ENCODE results near the gene UBE2E1.
A peak's percentile ranks its signal among the peaks of the same experiment; 100 is the strongest.

Gene UBE2E1

GRCh38 chr3:23805633-23806533 lies at the start of gene UBE2E1:
Gene UBE2E1, plus strand, starts transcription at chr3:23805955. Its CDS starts 1,315 bp downstream, at chr3:23807270.
- DNase-seq: peak; percentile 78

DNA sequence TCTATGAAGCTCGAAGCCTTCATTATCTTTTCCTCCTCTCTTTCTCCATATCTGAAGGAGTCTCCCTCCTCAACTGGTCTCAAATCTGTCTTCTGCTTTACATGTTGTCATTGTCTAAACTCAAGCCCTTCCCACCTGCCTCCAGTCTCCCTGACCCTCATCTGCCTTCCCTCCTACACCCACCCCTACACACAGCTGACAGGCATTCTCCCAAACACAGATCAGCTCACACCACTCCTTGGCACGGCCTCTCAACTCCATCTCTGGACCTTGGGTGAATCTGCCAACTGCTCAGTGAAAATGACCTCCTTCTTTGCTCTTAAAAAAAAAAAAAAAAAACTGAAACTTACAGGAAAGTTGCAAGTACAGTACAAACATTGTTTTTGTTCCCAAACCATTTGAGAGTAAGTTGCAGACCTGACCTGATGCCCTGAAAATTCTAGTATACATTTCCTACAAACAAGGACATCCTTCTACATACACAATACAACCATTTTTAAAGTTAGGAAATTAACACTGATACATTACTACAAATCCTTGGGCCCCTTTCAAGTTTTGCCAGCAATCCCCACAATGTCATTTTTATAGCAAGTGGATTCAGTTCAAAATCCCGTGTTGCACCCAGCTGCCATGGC lies 49.4 kb upstream of the UBE2E1 start:
- DNase-seq: no peak

- no peak for DNase-seq
Measured at GRCh38 chr3:23758253-23758838, 47.4 kb upstream of the UBE2E1 start.

- no peak for DNase-seq
Measured at GRCh38 chr3:23760325-23760724, 45.4 kb upstream of the UBE2E1 start.

- no peak for DNase-seq
Measured at GRCh38 chr3:23760871-23761373, 44.8 kb upstream of the UBE2E1 start.

DNA sequence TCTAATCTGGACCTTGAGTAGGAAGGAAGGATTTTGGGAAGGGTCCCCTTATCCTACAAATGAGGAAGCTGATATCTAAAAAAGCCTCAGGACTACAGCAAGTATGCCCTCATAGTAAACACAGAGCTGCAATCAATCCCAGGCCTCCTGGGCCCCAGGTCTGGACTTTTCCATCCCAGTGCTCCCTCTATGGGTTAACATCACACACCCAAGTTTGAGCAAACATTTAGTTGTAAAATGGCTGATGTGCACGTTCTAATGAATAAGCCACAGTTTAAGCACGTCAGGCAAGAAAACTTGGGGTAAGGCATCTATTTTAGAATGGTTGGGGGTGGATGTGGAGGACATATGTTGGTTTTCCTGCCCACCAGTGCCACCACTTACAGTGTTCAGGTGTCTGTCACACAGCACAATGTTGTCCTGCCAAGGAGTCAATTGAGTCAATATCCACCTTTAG lies 44.3 kb upstream of the UBE2E1 start:
- DNase-seq: peak; percentile 56

DNA sequence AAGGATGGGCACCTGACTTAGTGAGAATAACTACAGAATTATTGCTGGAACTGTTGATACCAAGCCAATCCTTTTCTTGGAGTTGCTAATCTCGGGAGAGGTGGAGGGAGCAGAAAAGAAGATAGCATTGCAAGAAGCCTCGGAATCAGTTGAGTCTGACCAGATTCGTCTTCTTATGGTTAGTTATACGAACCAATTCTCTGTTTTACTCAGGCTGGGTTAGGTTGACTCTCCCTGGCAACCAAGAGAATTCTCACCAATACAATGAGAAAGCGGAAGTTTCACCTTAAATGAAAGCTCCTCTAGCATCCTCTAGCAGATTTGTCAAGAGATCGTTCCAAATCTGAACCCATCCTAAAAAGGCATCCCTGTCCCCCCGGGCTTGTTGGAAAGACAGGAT lies 43.5 kb upstream of the UBE2E1 start:
- DNase-seq: no peak

DNA sequence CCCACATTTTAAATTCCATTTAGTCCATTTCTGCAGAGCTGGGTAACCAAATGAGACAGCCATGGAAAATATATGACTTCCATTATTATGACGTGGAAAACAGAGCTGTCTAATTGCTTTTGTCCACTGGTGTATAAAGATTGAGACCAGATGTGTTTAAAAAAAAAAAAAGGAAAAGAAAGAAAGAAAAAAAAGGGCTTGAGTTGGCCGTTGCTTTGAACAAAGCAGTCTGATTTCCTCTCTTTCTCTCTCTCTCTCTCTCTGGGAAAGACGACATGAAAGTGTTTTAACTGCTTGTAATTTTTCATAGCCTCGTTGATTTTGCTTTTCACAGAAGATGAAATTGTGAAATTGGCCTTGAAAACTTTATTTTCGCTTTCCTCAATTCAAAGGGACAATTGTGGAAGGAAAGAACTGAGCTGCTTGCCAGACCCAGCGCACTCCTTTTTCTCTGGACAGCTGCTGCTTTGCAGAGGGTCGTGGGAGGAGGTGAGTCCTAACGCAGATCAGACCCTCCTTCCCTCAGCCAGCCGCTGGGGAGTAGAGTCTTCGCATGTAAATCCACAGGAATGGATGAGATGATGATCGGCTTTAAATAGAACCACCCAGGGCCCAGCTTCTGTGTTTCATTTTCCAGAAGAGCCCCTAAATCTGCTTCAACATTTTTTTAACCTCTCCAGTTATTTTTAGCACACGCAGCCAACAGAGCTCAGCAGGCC lies 42.8 kb upstream of the UBE2E1 start:
- DNase-seq: peak; percentile 78

- no peak for DNase-seq
Measured at GRCh38 chr3:23764407-23764806, 41.3 kb upstream of the UBE2E1 start.

DNA sequence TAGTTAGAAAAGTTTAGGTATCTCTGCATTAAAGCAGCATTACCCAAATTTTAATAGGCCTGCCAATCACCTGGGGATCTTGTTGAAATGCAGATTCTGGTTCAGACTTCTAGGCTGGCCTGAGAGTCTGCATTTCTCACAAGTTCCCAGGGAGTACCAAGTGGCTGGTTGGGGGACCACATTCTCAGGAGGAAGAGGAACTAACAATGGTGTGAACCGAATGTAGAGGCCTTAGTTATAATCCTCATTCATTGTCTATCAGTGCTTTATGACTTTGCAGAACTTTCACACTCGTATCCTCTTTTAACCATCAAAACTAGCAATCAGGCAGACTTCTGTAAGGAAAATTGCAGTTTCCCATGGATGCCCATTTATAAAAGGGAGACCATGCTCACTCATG lies 38.2 kb upstream of the UBE2E1 start:
- no peak for DNase-seq

DNA sequence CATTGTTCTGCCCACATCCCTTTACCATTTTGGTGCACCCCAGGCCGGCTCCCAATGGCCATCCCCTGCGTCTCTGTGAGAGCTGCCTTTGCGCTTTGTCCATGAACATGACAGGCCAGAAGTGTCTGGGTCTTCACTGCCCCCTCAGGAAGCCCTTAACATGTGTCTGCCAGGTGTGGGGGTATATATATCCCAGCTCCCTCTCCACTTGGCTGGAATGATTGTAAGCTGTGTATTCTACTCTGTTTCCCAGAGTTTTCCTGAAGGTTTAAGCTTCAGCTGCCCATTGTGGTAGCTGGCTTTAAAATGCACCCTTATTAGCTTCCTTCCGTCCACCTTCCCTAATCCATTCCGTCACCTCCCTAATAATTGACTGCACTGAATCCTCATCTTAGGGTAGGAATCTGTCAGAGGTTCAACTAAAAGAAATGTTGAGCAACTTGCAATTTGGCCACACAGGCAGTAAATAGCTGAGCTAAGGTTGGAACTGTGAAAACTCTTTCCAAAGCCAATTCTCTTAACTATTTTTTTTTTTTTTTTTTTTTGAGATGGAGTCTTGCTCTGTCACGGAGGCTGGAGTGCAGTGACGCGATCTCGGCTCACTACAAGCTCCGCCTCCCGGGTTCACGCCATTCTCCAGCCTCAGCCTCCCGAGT lies 30.4 kb upstream of the UBE2E1 start:
- DNase-seq: no peak

DNA sequence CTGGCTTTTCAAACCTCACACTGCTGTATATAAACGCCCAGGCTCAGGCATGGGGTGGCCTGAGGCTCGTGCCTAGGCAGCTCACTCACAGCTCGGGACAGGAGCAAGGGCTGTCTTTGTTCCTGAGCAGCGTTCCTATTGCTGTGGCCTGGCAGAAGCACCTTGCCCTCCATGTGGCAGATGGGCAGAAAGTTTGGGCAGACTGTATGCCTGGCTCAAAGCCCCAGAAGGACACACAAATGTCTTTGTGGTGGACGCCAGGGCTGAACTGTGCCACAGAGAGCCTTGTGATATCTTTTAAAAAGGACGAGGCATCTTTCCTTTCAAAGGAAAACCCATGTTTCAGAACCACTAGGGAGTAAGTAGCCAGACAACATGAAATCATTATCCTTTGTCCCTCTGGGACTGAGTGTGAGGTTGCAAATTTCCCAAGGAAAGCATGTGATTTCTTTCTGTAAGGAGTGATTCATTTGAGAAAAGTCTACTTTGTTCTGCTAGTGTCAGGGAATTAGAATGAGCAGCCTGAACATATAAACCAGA lies 29.3 kb upstream of the UBE2E1 start:
- peak; percentile 85 for DNase-seq

DNA sequence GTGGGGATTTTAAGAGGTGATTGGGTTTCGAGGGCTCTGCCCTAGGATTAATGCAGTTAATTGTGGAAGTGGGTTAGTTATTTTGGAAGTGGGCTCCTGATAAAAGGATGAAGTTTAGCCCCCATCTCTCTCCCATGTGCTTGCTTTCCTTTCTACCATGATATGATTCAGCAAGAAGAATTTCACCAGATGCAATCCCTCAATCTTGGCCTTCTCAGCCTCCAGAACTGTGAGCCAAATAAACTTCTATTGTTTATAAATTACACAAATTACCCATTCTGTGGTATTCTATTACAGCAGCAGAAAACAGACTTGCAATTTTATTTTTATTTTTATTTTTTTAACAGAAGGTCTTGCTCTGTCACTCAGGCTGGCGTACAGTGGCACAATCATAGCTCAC lies 27.3 kb upstream of the UBE2E1 start:
- peak; percentile 29 for DNase-seq

DNA sequence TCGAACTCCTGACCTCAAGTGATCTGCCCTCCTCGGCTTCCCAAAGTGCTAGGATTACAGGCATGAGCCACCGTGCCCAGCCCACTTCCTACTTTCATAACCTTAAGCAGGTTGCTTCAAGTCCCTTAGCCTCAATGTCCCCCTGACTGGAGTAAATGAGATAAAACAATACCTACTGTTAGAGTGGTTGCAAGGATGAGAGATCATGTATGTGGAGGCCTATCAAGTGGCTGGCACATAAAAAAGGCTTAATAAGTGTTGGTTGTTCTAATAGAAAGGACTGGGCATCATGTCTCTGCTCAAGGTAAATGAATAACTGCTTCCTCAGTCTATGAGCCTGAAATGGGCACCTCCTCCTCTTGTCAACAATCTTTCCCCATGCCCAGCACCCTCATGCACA lies 25.9 kb upstream of the UBE2E1 start:
- DNase-seq: no peak

DNA sequence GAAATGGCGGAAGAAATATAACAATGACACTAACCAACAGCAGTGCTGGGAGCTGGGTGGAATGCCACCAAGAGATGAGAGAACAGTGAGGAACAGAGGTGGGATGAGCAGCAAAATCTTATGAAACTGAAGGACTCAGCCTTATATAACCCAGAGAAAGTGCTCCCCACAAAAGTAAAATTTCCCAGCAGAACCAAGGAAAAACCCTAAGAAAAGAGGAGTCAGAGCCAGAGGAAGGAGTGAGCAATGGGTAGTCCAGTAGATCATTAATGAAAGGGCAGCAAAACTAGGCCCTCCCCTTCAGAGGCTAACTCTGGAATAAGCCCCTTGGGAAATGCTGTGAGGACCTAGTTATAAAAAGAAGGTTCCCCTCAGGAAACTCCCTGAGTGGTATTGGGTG lies 24.7 kb upstream of the UBE2E1 start:
- DNase-seq: no peak

DNA sequence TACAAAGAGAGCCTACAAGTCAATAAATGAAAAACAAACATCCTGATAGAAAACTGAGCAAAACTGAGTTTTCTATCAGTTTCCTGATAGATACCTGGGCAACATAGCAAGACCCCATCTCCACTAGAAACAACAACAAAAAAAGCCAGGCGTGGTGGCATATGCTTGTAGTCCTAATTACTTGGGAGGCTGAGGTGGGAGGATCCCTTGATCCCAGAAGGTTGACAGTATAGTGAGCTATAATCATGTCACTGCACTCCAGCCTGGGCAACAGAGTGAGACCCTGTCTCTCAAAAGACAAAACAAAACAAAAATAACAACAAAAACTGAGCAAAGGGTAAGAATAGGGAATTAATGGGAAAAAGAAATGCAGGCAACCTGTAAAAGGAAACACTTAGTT lies 23.9 kb upstream of the UBE2E1 start:
- DNase-seq: no peak

GRCh38 chr3:23785097-23785645 lies 20.6 kb upstream of the UBE2E1 start:
- DNase-seq: no peak

- DNase-seq: no peak
Measured at GRCh38 chr3:23785882-23786281, 19.9 kb upstream of the UBE2E1 start.

DNA sequence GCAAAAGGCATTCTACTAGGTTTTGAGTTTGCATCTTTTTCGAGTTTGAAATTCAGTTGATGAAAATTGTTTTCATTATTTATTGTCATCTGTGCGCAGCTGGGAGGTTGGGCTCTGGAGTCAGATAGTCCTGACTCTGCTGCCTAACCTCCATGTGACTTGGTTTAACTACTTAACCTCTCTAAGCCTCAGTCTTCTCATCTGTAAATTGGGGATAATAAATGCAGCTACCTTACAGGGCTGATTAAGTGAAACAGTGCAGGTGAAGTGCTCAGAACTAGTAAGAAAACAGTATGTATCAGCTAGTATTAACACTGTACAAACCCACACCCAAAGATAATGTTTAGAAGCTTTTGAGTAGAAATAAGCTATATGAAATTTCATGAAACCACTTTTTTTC lies 14.1 kb upstream of the UBE2E1 start:
- DNase-seq: no peak

- no peak for DNase-seq
Measured at GRCh38 chr3:23793528-23794134, 12.1 kb upstream of the UBE2E1 start.

DNA sequence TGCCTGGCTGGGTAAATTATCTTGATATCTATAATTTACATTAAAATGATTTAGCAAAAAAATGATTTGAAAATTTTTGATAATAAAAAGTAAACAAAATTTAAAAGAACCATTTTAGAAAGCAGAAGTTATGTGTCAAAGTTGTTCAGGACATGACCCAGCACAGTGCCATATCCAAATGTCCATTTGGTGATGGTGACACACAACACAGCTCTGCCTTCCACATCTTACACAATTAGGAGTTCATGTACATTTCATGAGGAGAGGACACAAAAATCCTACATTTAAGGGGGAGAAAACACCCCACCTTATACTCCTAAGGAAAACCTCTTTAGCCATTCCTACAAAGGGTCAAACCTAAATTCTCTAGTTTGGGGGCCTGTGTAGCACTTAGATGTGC lies 10.7 kb upstream of the UBE2E1 start:
- DNase-seq: no peak
